MCF 10A (cell line): ENCODE results near the gene CD83. TPM values are rescaled to one million over a fixed set of nuclear protein-coding genes. Genes with fewer than 3 reads are reported as not detected.
A peak's percentile ranks its signal among the peaks of the same experiment; 100 is the strongest.

Source experiments
- BruUV-seq: library from RNA; stranded (reverse); fragments of 400-500 nt; replicated peaks from 2 replicates; lab custom pipeline; 2021; lab: Mats Ljungman, UMichigan
- CTCF ChIA-PET: fragments of 300-600 bp; sonication (Branson Sonifier 250); formaldehyde crosslinking; extraction: SDS; loops from one replicate; lab custom pipeline; 2021; ENCODE audit warnings: antibody characterized with exemption, inconsistent platforms; lab: Yijun Ruan, JAX
- POLR2A ChIA-PET: fragments of 300-600, 350-650 bp; sonication (Branson Sonifier 250); formaldehyde crosslinking; extraction: SDS; loops from one replicate; lab custom pipeline; 2020; ENCODE audit warnings: antibody characterized with exemption, inconsistent platforms; lab: Yijun Ruan, JAX
- DNase-seq: peaks from one replicate; pipeline ENCODE4 v3.0.0-alpha.2; 2018; ENCODE audit not compliant: unreplicated experiment
- H3K27ac Mint-ChIP-seq: one replicate; pipeline ENCODE4 v1.8.0; 2022; ENCODE audit warnings: mild to moderate bottlenecking, low read depth, mixed read lengths; ENCODE audit not compliant: unreplicated experiment
- H3K27me3 Mint-ChIP-seq: one replicate; pipeline ENCODE4 v1.8.0; 2022; ENCODE audit warnings: mixed read lengths; ENCODE audit not compliant: insufficient read depth, unreplicated experiment
- H3K36me3 Mint-ChIP-seq: one replicate; pipeline ENCODE4 v1.8.0; 2022; ENCODE audit warnings: mild to moderate bottlenecking, moderate library complexity, mixed read lengths; ENCODE audit not compliant: insufficient read depth, unreplicated experiment
- H3K4me1 Mint-ChIP-seq: one replicate; pipeline ENCODE4 v1.8.0; 2022; ENCODE audit warnings: mixed read lengths; ENCODE audit not compliant: insufficient read depth, unreplicated experiment
- H3K4me3 Mint-ChIP-seq: one replicate; pipeline ENCODE4 v1.8.0; 2022; ENCODE audit warnings: mild to moderate bottlenecking, moderate library complexity, mixed read lengths; ENCODE audit not compliant: unreplicated experiment
- H3K9me3 Mint-ChIP-seq: one replicate; pipeline ENCODE4 v1.8.0; 2022; ENCODE audit warnings: mixed read lengths; ENCODE audit not compliant: unreplicated experiment
- CTCF ChIP-seq: fragments of 200-600 bp; IDR thresholded peaks from one replicate; pipeline ENCODE4 v1.8.0; 2022; ENCODE audit warnings: antibody characterized with exemption, mild to moderate bottlenecking; ENCODE audit not compliant: unreplicated experiment
- intact Hi-C: fragments of 100-400 bp; cut with micrococcal nuclease; formaldehyde crosslinking; loops from 2 replicates; pipeline ENCODE4 v1.14.1; 2022
- total RNA-seq: library from RNA; stranded (reverse); gene quantifications from 2 replicates; pipeline ENCODE4 v1.2.3, GENCODE V29; 2022

CD83 gene
- total RNA-seq, 1 experiment from 2014 or later, result 1.7 TPM

- no peak for DNase-seq
- Mint-ChIP-seq H3K4me3 (no peak overlapping the region), H3K4me1 (no peaks in the 10 kb centered on the region), H3K9me3 (no peaks in the 10 kb centered on the region), H3K27ac (no peak overlapping the region), H3K27me3 (peaks cover 22% of the 10 kb centered on the region), H3K36me3 (no peaks in the 10 kb centered on the region)
- no TSS peak for BruUV-seq
- intact Hi-C loops, result no loop called here
- TF ChIP-seq CTCF, result no peak
- ChIA-PET CTCF (interaction anchor here (0.5 to 2.3 kb wide), 3 partner anchors 9 to 245 kb away, joined by 4 to 15 read pairs (median 7); no protein-coding TSS in a partner anchor), POLR2A (no interaction called here)
Measured at GRCh38 chr6:14153228-14153627, 35.7 kb downstream of the CD83 start.

- no TSS peak for BruUV-seq
- no peak overlapping the region for H3K27ac Mint-ChIP-seq
- H3K27me3 Mint-ChIP-seq, result peaks cover 17% of the 10 kb centered on the region
- ChIA-PET CTCF (no interaction called here), POLR2A (no interaction called here)
- no peaks in the 10 kb centered on the region for H3K36me3 Mint-ChIP-seq
- H3K9me3 Mint-ChIP-seq, result peaks cover 6% of the 10 kb centered on the region
- no peak for DNase-seq
- H3K4me3 Mint-ChIP-seq, result no peak overlapping the region
- H3K4me1 Mint-ChIP-seq, result no peaks in the 10 kb centered on the region
- TF ChIP-seq CTCF, result no peak
- intact Hi-C loops, result no loop called here
Measured at GRCh38 chr6:14159090-14159489, 41.5 kb downstream of the CD83 start.

GRCh38 chr6:14162826-14163225 is 45.3 kb downstream of the CD83 start:
- no peak for TF ChIP-seq CTCF
- H3K27ac Mint-ChIP-seq, result no peak overlapping the region
- H3K9me3 Mint-ChIP-seq, result peaks cover 6% of the 10 kb centered on the region
- intact Hi-C loops, result no loop called here
- no peak for DNase-seq
- CTCF ChIA-PET, result no interaction called here
- H3K4me1 Mint-ChIP-seq, result peaks cover 13% of the 10 kb centered on the region
- BruUV-seq, result no TSS peak
- H3K36me3 Mint-ChIP-seq, result no peaks in the 10 kb centered on the region
- H3K27me3 Mint-ChIP-seq, result no peaks in the 10 kb centered on the region
- H3K4me3 Mint-ChIP-seq, result no peak overlapping the region
- POLR2A ChIA-PET, result no interaction called here

GRCh38 chr6:14165091-14165490 is 47.5 kb downstream of the CD83 start:
- CTCF ChIA-PET, result interaction anchor here (1.0 kb wide), 1 partner anchor 20 kb away, joined by 4 read pairs; no protein-coding TSS in a partner anchor

More at GRCh38 chr6:14165091-14165490, 47.5 kb downstream of the CD83 start:
- H3K9me3 Mint-ChIP-seq, result peaks cover 9% of the 10 kb centered on the region
- POLR2A ChIA-PET, result interaction anchor here (0.5 kb wide), 1 partner anchor 45 kb away, joined by 4 read pairs; no protein-coding TSS in a partner anchor
- peaks cover 13% of the 10 kb centered on the region for H3K4me1 Mint-ChIP-seq
- intact Hi-C loops, result no loop called here
- no TSS peak for BruUV-seq
- DNase-seq, result peak; percentile 74
- no peak for TF ChIP-seq CTCF
- H3K27ac Mint-ChIP-seq, result no peak overlapping the region
- no peaks in the 10 kb centered on the region for H3K36me3 Mint-ChIP-seq
- no peak overlapping the region for H3K4me3 Mint-ChIP-seq
- no peaks in the 10 kb centered on the region for H3K27me3 Mint-ChIP-seq
